ENCODE measurements around the gene DDX56. TPM values are rescaled to one million over a fixed set of nuclear protein-coding genes. Genes with fewer than 3 reads are reported as not detected.
A peak's percentile ranks its signal among the peaks of the same experiment; 100 is the strongest.

The DDX56 gene
- polyA plus RNA-seq, 1 donor (not counting 4 experiments of a cell fraction or from before 2014, with no cell fraction given): 79.9 TPM

DNA sequence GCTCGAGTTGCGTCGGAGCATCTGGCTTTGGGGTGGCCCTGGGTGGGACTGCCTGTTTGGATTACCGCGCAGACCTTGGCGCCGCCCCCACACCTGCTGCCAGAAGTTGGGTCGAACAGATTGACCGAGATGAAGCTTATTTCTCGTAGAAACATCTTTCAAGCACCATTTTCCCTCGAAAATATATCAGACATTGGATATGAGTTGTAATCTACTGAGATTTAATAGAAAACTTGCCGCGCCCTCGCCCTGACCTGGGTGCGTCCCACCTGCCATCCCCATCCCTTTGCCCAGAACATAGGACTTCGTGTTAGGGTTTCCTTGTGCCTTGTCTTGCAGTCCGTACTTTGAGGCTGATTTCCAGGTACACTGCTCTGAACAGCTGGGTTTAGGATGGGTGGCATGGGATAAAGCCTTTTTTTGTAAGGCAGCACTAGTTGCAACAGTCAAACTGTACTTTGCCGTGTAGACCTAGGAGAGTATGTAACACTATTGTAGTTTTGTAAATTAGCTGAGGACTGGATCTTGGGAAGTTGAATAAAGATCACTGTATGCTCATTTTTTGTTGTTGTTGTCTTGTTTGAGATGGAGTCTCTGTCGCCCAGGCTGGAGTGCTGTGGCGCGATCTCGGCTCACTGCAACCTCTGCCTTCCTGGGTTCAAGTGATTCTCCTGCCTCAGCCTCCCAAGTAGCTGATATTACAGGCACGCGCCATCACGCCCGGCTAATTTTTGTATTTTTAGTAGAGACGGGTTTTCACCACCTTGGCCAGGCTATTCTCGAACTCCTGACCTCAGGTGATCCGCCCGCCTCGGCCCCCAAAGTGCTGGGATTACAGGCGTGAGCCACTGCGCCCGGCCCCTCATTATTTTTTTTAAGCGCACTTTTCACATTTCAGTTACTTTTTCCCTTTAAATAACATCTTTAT is 33.7 kb upstream of the DDX56 start:
- no peaks in the 10 kb centered on the region for H3K9me1 ChIP-seq (ENCODE audit: control insufficient read depth, extremely low read depth, insufficient read depth, low read length)
- DNase-seq (ENCODE audit: low read depth, low spot score): no peak
- peak overlapping the region; percentile 87 for H3K27ac ChIP-seq (ENCODE audit: control insufficient read depth, insufficient read depth, low read length)
- H3K4me3 ChIP-seq (ENCODE audit: control insufficient read depth in 2 of 3, extremely low read depth in 1 of 3, insufficient read depth in 2 of 3, low read depth in 1 of 3, low read length in 3 of 3): peak overlapping the region; percentile 93 to 99 (median 95)
- peaks cover 18% of the 10 kb centered on the region for H3K4me1 ChIP-seq (ENCODE audit: control insufficient read depth, extremely low read depth, insufficient read depth, low read length)
- peak overlapping the region; percentile 92 for H3K4me2 ChIP-seq (ENCODE audit: control insufficient read depth, extremely low read depth, insufficient read depth, low read depth, low read length)
- dilution Hi-C loops (cut with MboI; ENCODE audit: extremely low pct_ligation_motif_present, low sequenced_read_pairs): no loop called here
- H3K9me3 ChIP-seq (ENCODE audit: control insufficient read depth, low read depth, low read length): no peaks in the 10 kb centered on the region
- peak overlapping the region; percentile 77 for H2AFZ ChIP-seq (ENCODE audit: control insufficient read depth, low read length)
- TF ChIP-seq, protein P1, sequence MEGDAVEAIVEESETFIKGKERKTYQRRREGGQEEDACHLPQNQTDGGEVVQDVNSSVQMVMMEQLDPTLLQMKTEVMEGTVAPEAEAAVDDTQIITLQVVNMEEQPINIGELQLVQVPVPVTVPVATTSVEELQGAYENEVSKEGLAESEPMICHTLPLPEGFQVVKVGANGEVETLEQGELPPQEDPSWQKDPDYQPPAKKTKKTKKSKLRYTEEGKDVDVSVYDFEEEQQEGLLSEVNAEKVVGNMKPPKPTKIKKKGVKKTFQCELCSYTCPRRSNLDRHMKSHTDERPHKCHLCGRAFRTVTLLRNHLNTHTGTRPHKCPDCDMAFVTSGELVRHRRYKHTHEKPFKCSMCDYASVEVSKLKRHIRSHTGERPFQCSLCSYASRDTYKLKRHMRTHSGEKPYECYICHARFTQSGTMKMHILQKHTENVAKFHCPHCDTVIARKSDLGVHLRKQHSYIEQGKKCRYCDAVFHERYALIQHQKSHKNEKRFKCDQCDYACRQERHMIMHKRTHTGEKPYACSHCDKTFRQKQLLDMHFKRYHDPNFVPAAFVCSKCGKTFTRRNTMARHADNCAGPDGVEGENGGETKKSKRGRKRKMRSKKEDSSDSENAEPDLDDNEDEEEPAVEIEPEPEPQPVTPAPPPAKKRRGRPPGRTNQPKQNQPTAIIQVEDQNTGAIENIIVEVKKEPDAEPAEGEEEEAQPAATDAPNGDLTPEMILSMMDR (optimal IDR thresholded peaks at IDR 0.05 in 1 of 3, IDR thresholded peaks at IDR 0.05 in 1 of 3, conservative IDR thresholded peaks at IDR 0.05 in 1 of 3; ENCODE audit: extremely low read depth in 1 of 3, insufficient read depth in 2 of 3, low read length in 3 of 3): no peak
- no peak for TF ChIP-seq EZH2 (IDR thresholded peaks at IDR 0.05; ENCODE audit: low read length)
- H3K79me2 ChIP-seq (ENCODE audit: control insufficient read depth, insufficient read depth, low read length): peaks cover 53% of the 10 kb centered on the region
- peak overlapping the region; percentile 87 for H3K9ac ChIP-seq (ENCODE audit: control insufficient read depth, extremely low read depth, insufficient read depth, low read length)
- FAIRE-seq: no peak
- peaks cover 3% of the 10 kb centered on the region for H4K20me1 ChIP-seq (ENCODE audit: control insufficient read depth, extremely low read depth, insufficient read depth, low read length)
- H3K36me3 ChIP-seq (ENCODE audit: control insufficient read depth in 2 of 2, extremely low read depth in 1 of 2, insufficient read depth in 2 of 2, low read length in 2 of 2): no peaks in the 10 kb centered on the region
- no peaks in the 10 kb centered on the region for H3K27me3 ChIP-seq (ENCODE audit: control insufficient read depth, extremely low read depth, insufficient read depth, low read length)

DNA sequence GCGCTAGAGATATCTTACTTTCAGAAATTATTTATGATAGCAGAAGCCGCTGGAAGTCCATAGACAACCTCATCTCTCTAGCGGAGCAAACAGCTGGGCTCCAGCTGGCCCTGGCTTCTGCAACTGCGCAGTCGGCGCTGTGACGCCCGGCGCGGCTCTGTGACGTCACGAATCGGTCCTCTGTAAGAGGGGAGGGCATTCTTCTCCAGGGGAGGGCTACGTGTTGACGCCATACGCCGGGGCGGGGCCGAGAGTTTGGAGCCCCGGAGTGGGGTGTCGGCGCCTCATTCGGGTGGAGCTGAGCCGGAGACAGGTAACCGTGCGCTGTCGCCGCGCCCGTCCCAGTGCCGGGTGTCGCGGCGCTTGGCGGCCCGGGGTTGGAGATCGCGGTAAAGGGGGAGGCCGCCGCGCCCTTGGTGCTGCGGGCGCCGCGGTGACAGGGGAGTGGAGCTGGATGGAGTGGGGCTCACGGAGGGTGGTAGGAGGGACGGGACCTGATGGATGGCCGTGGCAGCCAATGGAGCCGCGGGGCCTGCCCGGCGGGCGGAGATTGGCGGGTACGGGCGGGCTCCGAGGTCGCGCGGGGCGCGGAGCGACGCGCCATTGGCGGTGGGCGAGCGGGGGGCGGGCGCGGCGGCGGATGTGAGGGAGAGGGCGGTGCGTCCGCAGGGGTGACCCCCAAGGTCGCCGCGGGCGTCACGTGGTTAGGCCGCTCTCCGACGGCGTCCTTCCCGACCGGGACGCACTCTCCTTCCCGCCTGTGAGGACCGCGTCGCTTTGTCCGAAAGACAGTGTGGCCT is 32.8 kb upstream of the DDX56 start, which contains the start of gene OGDH:
Gene OGDH (plus strand): TSS at position 287 of the 800 bp plus-strand sequence. CDS start 17,717 bp downstream, outside the sequence.
- H3K9me3 ChIP-seq (ENCODE audit: control insufficient read depth, low read depth, low read length): no peaks in the 10 kb centered on the region
- H2AFZ ChIP-seq (ENCODE audit: control insufficient read depth, low read length): peak within 1 kb of the TSS; percentile 81
- no peaks in the 10 kb centered on the region for H3K36me3 ChIP-seq (ENCODE audit: control insufficient read depth in 2 of 2, extremely low read depth in 1 of 2, insufficient read depth in 2 of 2, low read length in 2 of 2)
- peaks cover 18% of the 10 kb centered on the region for H3K4me1 ChIP-seq (ENCODE audit: control insufficient read depth, extremely low read depth, insufficient read depth, low read length)
- H3K4me3 ChIP-seq (ENCODE audit: control insufficient read depth in 2 of 3, extremely low read depth in 1 of 3, insufficient read depth in 2 of 3, low read depth in 1 of 3, low read length in 3 of 3): peak within 1 kb of the TSS; percentile 93 to 99 (median 95)
- peak; percentile 83 for DNase-seq (ENCODE audit: low read depth, low spot score)
- peaks cover 45% of the 10 kb centered on the region for H3K79me2 ChIP-seq (ENCODE audit: control insufficient read depth, insufficient read depth, low read length)
- H3K27me3 ChIP-seq (ENCODE audit: control insufficient read depth, extremely low read depth, insufficient read depth, low read length): no peaks in the 10 kb centered on the region
- peak within 1 kb of the TSS; percentile 87 for H3K27ac ChIP-seq (ENCODE audit: control insufficient read depth, insufficient read depth, low read length)
- no peak for FAIRE-seq
- dilution Hi-C loops (cut with MboI; ENCODE audit: extremely low pct_ligation_motif_present, low sequenced_read_pairs): no loop called here
- peak within 1 kb of the TSS; percentile 87 for H3K9ac ChIP-seq (ENCODE audit: control insufficient read depth, extremely low read depth, insufficient read depth, low read length)
- H4K20me1 ChIP-seq (ENCODE audit: control insufficient read depth, extremely low read depth, insufficient read depth, low read length): no peaks in the 10 kb centered on the region
- H3K9me1 ChIP-seq (ENCODE audit: control insufficient read depth, extremely low read depth, insufficient read depth, low read length): no peaks in the 10 kb centered on the region
- TF ChIP-seq, protein P1 (optimal IDR thresholded peaks at IDR 0.05 in 1 of 3, IDR thresholded peaks at IDR 0.05 in 1 of 3, conservative IDR thresholded peaks at IDR 0.05 in 1 of 3; ENCODE audit: extremely low read depth in 1 of 3, insufficient read depth in 2 of 3, low read length in 3 of 3): no peak
- no peak for TF ChIP-seq EZH2 (IDR thresholded peaks at IDR 0.05; ENCODE audit: low read length)
- H3K4me2 ChIP-seq (ENCODE audit: control insufficient read depth, extremely low read depth, insufficient read depth, low read depth, low read length): peak within 1 kb of the TSS; percentile 92
